CD4-positive, alpha-beta memory T cell (primary cell): ENCODE data around the gene GLT1D1. TPM values are rescaled to one million over a fixed set of nuclear protein-coding genes. Genes with fewer than 3 reads are reported as not detected.
"Not testable (repeated sequence)": the region's sequence is repeated elsewhere in the genome, so short reads cannot be mapped to it uniquely, and the experiment has no call there.

Experiments
- CTCF ChIA-PET: fragments of 350-600 bp; sonication (Branson Sonifier 250); formaldehyde crosslinking; loops from one replicate; lab custom pipeline; 2021; ENCODE audit warnings: inconsistent platforms; ENCODE audit not compliant: partially characterized antibody; lab: Charles Lee
- POLR2A ChIA-PET: fragments of 350-600 bp; sonication (Branson Sonifier 250); formaldehyde crosslinking; loops from one replicate; lab custom pipeline; 2021; ENCODE audit not compliant: partially characterized antibody; lab: Charles Lee
- DNase-seq, 5 donors: peaks; one replicate each; pipeline versions ENCODE4 v3.0.0 to v3.0.0-alpha.2; 2020 to 2022; ENCODE audit warnings: mixed read lengths in 1 of 5
- H3K27ac ChIP-seq: one replicate; pipeline ENCODE4 v1.7.0; 2013; ENCODE audit warnings: low read depth, low read length
- H3K27me3 ChIP-seq: 2 replicates; pipeline ENCODE4 v1.7.0; 2013; ENCODE audit warnings: mild to moderate bottlenecking, low read length, moderate library complexity; ENCODE audit not compliant: insufficient read depth
- H3K36me3 ChIP-seq: 2 replicates; pipeline ENCODE4 v1.7.0; 2013; ENCODE audit warnings: mild to moderate bottlenecking, low read length, moderate library complexity; ENCODE audit not compliant: insufficient read depth
- H3K4me1 ChIP-seq: 2 replicates; pipeline ENCODE4 v1.7.0; 2013; ENCODE audit warnings: mild to moderate bottlenecking, low read length, moderate library complexity; ENCODE audit not compliant: insufficient read depth
- H3K4me3 ChIP-seq, 2 donors: one replicate each; pipeline ENCODE4 v1.7.0; 2013; ENCODE audit warnings: low read length in 2 of 2, mild to moderate bottlenecking in 1 of 2
- H3K9me3 ChIP-seq, 2 donors: one replicate each; pipeline ENCODE4 v1.7.0; 2013; ENCODE audit warnings: low read length in 2 of 2, control low read depth in 1 of 2; ENCODE audit not compliant: control insufficient read depth in 1 of 2
- H3K27ac Mint-ChIP-seq, 7 donors: one replicate each; pipeline ENCODE4 v1.8.0; 2020 to 2021; ENCODE audit warnings: mixed read lengths in 7 of 7, mild to moderate bottlenecking in 6 of 7, inconsistent platforms in 3 of 7, moderate library complexity in 3 of 7
- H3K27me3 Mint-ChIP-seq, 2 donors: one replicate each; pipeline ENCODE4 v1.8.0; 2020 to 2021; ENCODE audit warnings: mixed read lengths in 2 of 2
- H3K36me3 Mint-ChIP-seq, 2 donors: one replicate each; pipeline ENCODE4 v1.8.0; 2020 to 2021; ENCODE audit warnings: mixed read lengths in 2 of 2, inconsistent platforms in 1 of 2, mild to moderate bottlenecking in 1 of 2
- H3K4me1 Mint-ChIP-seq, 4 donors: one replicate each; pipeline ENCODE4 v1.8.0; 2020 to 2021; ENCODE audit warnings: mixed read lengths in 4 of 4, mild to moderate bottlenecking in 1 of 4
- H3K4me3 Mint-ChIP-seq, 8 donors: one replicate each; pipeline ENCODE4 v1.8.0; 2020 to 2021; ENCODE audit warnings: mixed read lengths in 8 of 8, mild to moderate bottlenecking in 7 of 8, moderate library complexity in 6 of 8, inconsistent platforms in 3 of 8
- H3K9me3 Mint-ChIP-seq, 8 donors: one replicate each; pipeline ENCODE4 v1.8.0; 2020 to 2021; ENCODE audit warnings: mixed read lengths in 8 of 8, mild to moderate bottlenecking in 5 of 8, inconsistent platforms in 3 of 8, moderate library complexity in 1 of 8
- intact Hi-C: fragments of 100-400 bp; cut with micrococcal nuclease; formaldehyde crosslinking; loops from one replicate; pipeline ENCODE4 v1.15.1; 2023
- polyA plus RNA-seq, 2 donors: library from polyadenylated mRNA; unstranded; fragments of 300-500 nt; fragmentation: Illumina TruSeq; gene quantifications; one replicate each; pipeline ENCODE4 v1.2.3, GENCODE V29; 2021
- total RNA-seq, 2 experiments: library from RNA; stranded (reverse); gene quantifications; one replicate each; pipeline ENCODE4 v1.2.3, GENCODE V29; 2021

GLT1D1 gene
- total and polyA plus RNA-seq, 4 experiments from 2014 or later, result not detected

GRCh38 chr12:128833418-128833817 is 19.9 kb upstream of the GLT1D1 start:
- Histone ChIP-seq H3K4me1 (no peaks in the 10 kb centered on the region), H3K4me3 (no peak overlapping the region), H3K36me3 (no peaks in the 10 kb centered on the region), H3K27me3 (no peaks in the 10 kb centered on the region), H3K27ac (no peak overlapping the region), H3K9me3 (no peaks in the 10 kb centered on the region)
- Mint-ChIP-seq H3K27ac (no peak overlapping the region), H3K36me3 (no peaks in the 10 kb centered on the region), H3K4me1 (peaks cover 0 to 12% (median 6%) of the 10 kb centered on the region in 4 donors), H3K4me3 (no peak overlapping the region), H3K9me3 (peaks cover 0 to 4% (median 0%) of the 10 kb centered on the region in 8 donors), H3K27me3 (peaks cover 15 to 16% of the 10 kb centered on the region in 2 donors)
- ChIA-PET POLR2A (no interaction called here), CTCF (no interaction called here)
- intact Hi-C loops, result no loop called here
- DNase-seq, result no peak

- DNase-seq, H3K9me3 ChIP-seq, H3K36me3 ChIP-seq, H3K27ac ChIP-seq, H3K4me1 Mint-ChIP-seq, H3K4me3 ChIP-seq, H3K4me1 ChIP-seq, POLR2A ChIA-PET, CTCF ChIA-PET, H3K4me3 Mint-ChIP-seq, H3K27me3 ChIP-seq, H3K9me3 Mint-ChIP-seq, H3K27ac Mint-ChIP-seq, intact Hi-C loops, H3K36me3 Mint-ChIP-seq: not testable (repeated sequence)
- peaks cover 2 to 11% of the 10 kb centered on the region in 2 donors for H3K27me3 Mint-ChIP-seq
Measured at GRCh38 chr12:128839885-128840284, 13.4 kb upstream of the GLT1D1 start.

- intact Hi-C loops, result no loop called here
- Mint-ChIP-seq H3K27me3 (peaks cover 2 to 11% of the 10 kb centered on the region in 2 donors), H3K4me3 (no peak overlapping the region), H3K27ac (peak overlapping the region in 1 of 7 donors; percentile 39), H3K9me3 (peaks cover 0 to 1% (median 0%) of the 10 kb centered on the region in 8 donors), H3K36me3 (no peaks in the 10 kb centered on the region), H3K4me1 (peaks cover 0 to 6% (median under 1%) of the 10 kb centered on the region in 4 donors)
- H3K27ac ChIP-seq, result no peak overlapping the region
- no peaks in the 10 kb centered on the region for H3K9me3 ChIP-seq
- no peaks in the 10 kb centered on the region for H3K36me3 ChIP-seq
- DNase-seq, result no peak
- H3K4me3 ChIP-seq, result no peak overlapping the region
- no peaks in the 10 kb centered on the region for H3K27me3 ChIP-seq
- no peaks in the 10 kb centered on the region for H3K4me1 ChIP-seq
- POLR2A ChIA-PET, result no interaction called here
- CTCF ChIA-PET, result no interaction called here
Measured at GRCh38 chr12:128840862-128841468, 12.3 kb upstream of the GLT1D1 start.

GRCh38 chr12:128842579-128842978 is 10.7 kb upstream of the GLT1D1 start:
- Histone ChIP-seq H3K27ac (no peak overlapping the region), H3K27me3 (no peaks in the 10 kb centered on the region), H3K4me3 (no peak overlapping the region), H3K9me3 (no peaks in the 10 kb centered on the region), H3K36me3 (no peaks in the 10 kb centered on the region), H3K4me1 (no peaks in the 10 kb centered on the region)
- intact Hi-C loops, result no loop called here
- H3K9me3 Mint-ChIP-seq, result peaks cover 0 to 1% (median 0%) of the 10 kb centered on the region in 8 donors
- H3K27me3 Mint-ChIP-seq, result peaks cover 0 to 8% of the 10 kb centered on the region in 2 donors
- H3K27ac Mint-ChIP-seq, result no peak overlapping the region
- POLR2A ChIA-PET, result no interaction called here
- H3K36me3 Mint-ChIP-seq, result no peaks in the 10 kb centered on the region
- H3K4me1 Mint-ChIP-seq, result peaks cover 0 to 6% (median under 1%) of the 10 kb centered on the region in 4 donors
- CTCF ChIA-PET, result no interaction called here
- H3K4me3 Mint-ChIP-seq, result no peak overlapping the region
- DNase-seq, result no peak

- H3K4me3 Mint-ChIP-seq, result no peak overlapping the region
- H3K4me3 ChIP-seq, result no peak overlapping the region
- peaks cover 0 to 6% of the 10 kb centered on the region in 2 donors for H3K27me3 Mint-ChIP-seq
- H3K36me3 ChIP-seq, result no peaks in the 10 kb centered on the region
- POLR2A ChIA-PET, result no interaction called here
- H3K27me3 ChIP-seq, result no peaks in the 10 kb centered on the region
- no peaks in the 10 kb centered on the region for H3K4me1 ChIP-seq
- H3K9me3 ChIP-seq, result no peaks in the 10 kb centered on the region
- H3K9me3 Mint-ChIP-seq, result peaks cover 0 to 1% (median 0%) of the 10 kb centered on the region in 8 donors
- intact Hi-C loops, result no loop called here
- H3K4me1 Mint-ChIP-seq, result peaks cover 0 to 6% (median under 1%) of the 10 kb centered on the region in 4 donors
- CTCF ChIA-PET, result no interaction called here
- no peak overlapping the region for H3K27ac ChIP-seq
- no peak for DNase-seq
- no peak overlapping the region for H3K27ac Mint-ChIP-seq
- no peaks in the 10 kb centered on the region for H3K36me3 Mint-ChIP-seq
Measured at GRCh38 chr12:128843538-128843937, 9.7 kb upstream of the GLT1D1 start.

GRCh38 chr12:128844031-128844635 is 9.1 kb upstream of the GLT1D1 start:
- intact Hi-C loops, result no loop called here

GRCh38 chr12:128846671-128847070 is 6.6 kb upstream of the GLT1D1 start:
- H3K27ac Mint-ChIP-seq, intact Hi-C loops, CTCF ChIA-PET, H3K4me3 Mint-ChIP-seq, H3K27ac ChIP-seq, H3K4me3 ChIP-seq, H3K9me3 ChIP-seq, H3K4me1 ChIP-seq, DNase-seq, H3K9me3 Mint-ChIP-seq, H3K36me3 Mint-ChIP-seq, H3K27me3 Mint-ChIP-seq, POLR2A ChIA-PET, H3K4me1 Mint-ChIP-seq, H3K27me3 ChIP-seq, H3K36me3 ChIP-seq: not testable (repeated sequence)

More at GRCh38 chr12:128844031-128844635, 9.1 kb upstream of the GLT1D1 start:
- no peak overlapping the region for H3K27ac ChIP-seq
- Mint-ChIP-seq H3K4me1 (peaks cover 0 to 6% (median under 1%) of the 10 kb centered on the region in 4 donors), H3K27me3 (peaks cover 0 to 4% of the 10 kb centered on the region in 2 donors), H3K27ac (no peak overlapping the region), H3K9me3 (peaks cover 0 to 3% (median 0%) of the 10 kb centered on the region in 8 donors), H3K4me3 (no peak overlapping the region), H3K36me3 (no peaks in the 10 kb centered on the region)
- DNase-seq, result no peak
- ChIA-PET CTCF (no interaction called here), POLR2A (no interaction called here)
- H3K27me3 ChIP-seq, result no peaks in the 10 kb centered on the region
- no peak overlapping the region for H3K4me3 ChIP-seq
- H3K36me3 ChIP-seq, result no peaks in the 10 kb centered on the region
- H3K4me1 ChIP-seq, result no peaks in the 10 kb centered on the region
- no peaks in the 10 kb centered on the region for H3K9me3 ChIP-seq
